Measurements from ENCODE around the gene MRC2. TPM values are rescaled to one million over a fixed set of nuclear protein-coding genes. Genes with fewer than 3 reads are reported as not detected.

MRC2 gene
- total RNA-seq, 3 donors from 2014 or later (not counting 1 experiment from before 2014, with no cell fraction given) = 0.23 to 0.54 (median 0.50) TPM

- TF ChIP-seq, protein P1, sequence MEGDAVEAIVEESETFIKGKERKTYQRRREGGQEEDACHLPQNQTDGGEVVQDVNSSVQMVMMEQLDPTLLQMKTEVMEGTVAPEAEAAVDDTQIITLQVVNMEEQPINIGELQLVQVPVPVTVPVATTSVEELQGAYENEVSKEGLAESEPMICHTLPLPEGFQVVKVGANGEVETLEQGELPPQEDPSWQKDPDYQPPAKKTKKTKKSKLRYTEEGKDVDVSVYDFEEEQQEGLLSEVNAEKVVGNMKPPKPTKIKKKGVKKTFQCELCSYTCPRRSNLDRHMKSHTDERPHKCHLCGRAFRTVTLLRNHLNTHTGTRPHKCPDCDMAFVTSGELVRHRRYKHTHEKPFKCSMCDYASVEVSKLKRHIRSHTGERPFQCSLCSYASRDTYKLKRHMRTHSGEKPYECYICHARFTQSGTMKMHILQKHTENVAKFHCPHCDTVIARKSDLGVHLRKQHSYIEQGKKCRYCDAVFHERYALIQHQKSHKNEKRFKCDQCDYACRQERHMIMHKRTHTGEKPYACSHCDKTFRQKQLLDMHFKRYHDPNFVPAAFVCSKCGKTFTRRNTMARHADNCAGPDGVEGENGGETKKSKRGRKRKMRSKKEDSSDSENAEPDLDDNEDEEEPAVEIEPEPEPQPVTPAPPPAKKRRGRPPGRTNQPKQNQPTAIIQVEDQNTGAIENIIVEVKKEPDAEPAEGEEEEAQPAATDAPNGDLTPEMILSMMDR (IDR thresholded peaks at IDR 0.05) = no peak
- Histone ChIP-seq H3K36me3 (ENCODE audit: control insufficient read depth, insufficient read depth, low read length) (no peaks in the 10 kb centered on the region), H3K27me3 (ENCODE audit: control insufficient read depth, insufficient read depth, low read length) (no peaks in the 10 kb centered on the region), H3K9me3 (ENCODE audit: control insufficient read depth, insufficient read depth, low read length) (no peaks in the 10 kb centered on the region), H3K27ac (ENCODE audit: low read length) (no peak overlapping the region), H3K4me3 (ENCODE audit: low read length) (no peak overlapping the region), H3K4me1 (ENCODE audit: control insufficient read depth, insufficient read depth, low read length) (no peaks in the 10 kb centered on the region)
- intact Hi-C loops (cut with micrococcal nuclease) = no loop called here
- WGBS (ENCODE audit: insufficient coverage) = 97% methylated on average over 12 of the region's 16 CpGs
- DNase-seq (no peak), ATAC-seq (no peak)
- H3K4me3 Mint-ChIP-seq = no peak overlapping the region
- no peaks in the 10 kb centered on the region for H3K36me3 Mint-ChIP-seq
- H3K4me1 Mint-ChIP-seq = no peaks in the 10 kb centered on the region
- no peak overlapping the region for H3K27ac Mint-ChIP-seq
- no peaks in the 10 kb centered on the region for H3K9me3 Mint-ChIP-seq
- H3K27me3 Mint-ChIP-seq (ENCODE audit: low read depth in 2 of 2) = no peaks in the 10 kb centered on the region
Observed at GRCh38 chr17:62739645-62740388, 112.3 kb downstream of the MRC2 start.

DNA sequence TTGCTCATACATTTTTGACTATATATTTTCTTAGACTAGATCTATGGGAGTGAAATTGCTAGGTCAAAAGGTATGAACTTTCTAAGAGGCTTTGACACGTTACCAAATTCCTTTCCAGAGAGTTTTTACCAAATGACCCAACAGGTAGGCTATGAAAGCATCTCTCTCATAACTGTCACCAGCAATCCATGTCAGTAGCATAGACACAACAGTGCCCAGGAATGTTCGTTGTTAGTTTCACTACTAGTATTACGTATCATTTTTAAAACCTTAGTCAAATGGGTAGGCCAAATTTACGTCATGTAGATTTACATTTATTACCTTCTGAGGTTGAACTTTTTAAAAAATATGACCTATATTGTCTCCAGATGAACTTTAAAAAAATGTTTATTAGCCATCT lies 113.8 kb downstream of the MRC2 start:
- TF ChIP-seq, protein P1 (IDR thresholded peaks at IDR 0.05) = no peak
- ATAC-seq = no peak
- H3K4me3 ChIP-seq (ENCODE audit: low read length) = no peak overlapping the region

More for the DNA sequence above, 113.8 kb downstream of the MRC2 start:
- WGBS (ENCODE audit: insufficient coverage) = 79% methylated on average over 4 of the region's 4 CpGs
- H3K4me1 ChIP-seq (ENCODE audit: control insufficient read depth, insufficient read depth, low read length) = no peaks in the 10 kb centered on the region
- H3K9me3 ChIP-seq (ENCODE audit: control insufficient read depth, insufficient read depth, low read length) = no peaks in the 10 kb centered on the region
- intact Hi-C loops (cut with micrococcal nuclease) = no loop called here
- no peak overlapping the region for H3K4me3 Mint-ChIP-seq
- H3K27ac Mint-ChIP-seq = no peak overlapping the region
- no peaks in the 10 kb centered on the region for H3K27me3 ChIP-seq (ENCODE audit: control insufficient read depth, insufficient read depth, low read length)
- H3K9me3 Mint-ChIP-seq = no peaks in the 10 kb centered on the region
- no peaks in the 10 kb centered on the region for H3K36me3 Mint-ChIP-seq
- H3K36me3 ChIP-seq (ENCODE audit: control insufficient read depth, insufficient read depth, low read length) = no peaks in the 10 kb centered on the region
- no peak for DNase-seq
- H3K4me1 Mint-ChIP-seq = no peaks in the 10 kb centered on the region
- H3K27ac ChIP-seq (ENCODE audit: low read length) = no peak overlapping the region
- no peaks in the 10 kb centered on the region for H3K27me3 Mint-ChIP-seq (ENCODE audit: low read depth in 2 of 2)

Other genes with a start within 250 kb of the MRC2 start
- under 1 TPM in 1 of 3 donors, not detected in 2; 0.45 TPM for gene EFCAB3, start 247.1 kb upstream of the MRC2 start, total RNA-seq
- 10 to 100 TPM; 10.8 to 13.5 (median 11.5) TPM for gene METTL2A, start 203.8 kb upstream of the MRC2 start, total RNA-seq
- gene TLK2, start 148.8 kb upstream of the MRC2 start, total RNA-seq = 10 to 100 TPM; 63.8 to 77.2 (median 68.2) TPM
- gene MARCHF10, start 180.6 kb downstream of the MRC2 start, total RNA-seq = 1 to 10 TPM in 1 of 3 donors, under 1 TPM in 2; 0.35 to 1.2 (median 0.40) TPM

Measured in natural killer cell (primary cell).